ENCODE results near the gene PCDHB3.
"Not testable (repeated sequence)": the region's sequence is repeated elsewhere in the genome, so short reads cannot be mapped to it uniquely, and the experiment has no call there.

PCDHB3 gene

DNA sequence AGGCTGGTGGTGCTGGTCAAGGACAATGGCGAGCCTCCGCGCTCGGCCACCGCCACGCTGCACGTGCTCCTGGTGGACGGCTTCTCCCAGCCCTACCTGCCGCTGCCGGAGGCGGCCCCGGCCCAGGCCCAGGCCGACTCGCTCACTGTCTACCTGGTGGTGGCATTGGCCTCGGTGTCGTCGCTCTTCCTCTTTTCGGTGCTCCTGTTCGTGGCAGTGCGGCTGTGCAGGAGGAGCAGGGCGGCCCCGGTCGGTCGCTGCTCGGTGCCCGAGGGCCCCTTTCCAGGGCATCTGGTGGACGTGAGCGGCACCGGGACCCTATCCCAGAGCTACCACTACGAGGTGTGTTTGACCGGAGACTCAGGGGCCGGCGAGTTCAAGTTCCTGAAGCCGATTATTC lies 37.1 kb downstream of the PCDHB3 start:
- DNase-seq = not testable (repeated sequence)

- no peak for DNase-seq
Measured at GRCh38 chr5:141149812-141150211, 49.5 kb downstream of the PCDHB3 start, which contains the start of gene PCDHB6. Gene PCDHB6 (plus strand): TSS chr5:141150057. CDS start chr5:141150258, 201 bp downstream.

DNA sequence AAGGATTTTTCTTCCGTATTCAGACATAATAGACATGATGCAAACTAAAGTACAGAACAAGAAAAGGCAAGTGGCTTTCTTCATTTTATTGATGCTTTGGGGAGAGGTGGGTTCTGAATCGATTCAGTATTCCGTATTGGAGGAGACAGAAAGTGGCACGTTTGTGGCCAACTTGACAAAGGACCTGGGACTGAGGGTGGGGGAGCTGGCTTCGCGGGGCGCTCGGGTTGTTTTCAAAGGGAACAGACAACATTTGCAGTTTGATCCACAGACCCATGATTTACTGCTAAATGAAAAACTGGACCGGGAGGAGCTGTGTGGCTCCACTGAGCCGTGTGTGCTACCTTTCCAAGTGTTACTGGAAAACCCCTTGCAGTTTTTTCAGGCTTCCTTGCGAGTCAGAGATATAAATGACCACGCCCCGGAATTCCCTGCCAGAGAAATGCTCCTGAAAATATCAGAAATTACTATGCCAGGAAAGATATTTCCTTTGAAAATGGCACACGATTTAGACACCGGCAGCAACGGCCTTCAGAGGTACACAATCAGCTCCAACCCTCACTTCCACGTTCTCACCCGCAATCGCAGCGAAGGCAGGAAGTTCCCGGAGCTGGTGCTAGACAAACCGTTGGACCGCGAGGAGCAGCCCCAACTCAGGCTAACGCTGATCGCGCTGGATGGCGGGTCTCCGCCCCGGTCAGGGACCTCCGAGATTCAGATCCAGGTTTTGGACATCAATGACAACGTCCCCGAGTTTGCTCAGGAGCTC lies 50.1 kb downstream of the PCDHB3 start:
- DNase-seq = no peak

DNA sequence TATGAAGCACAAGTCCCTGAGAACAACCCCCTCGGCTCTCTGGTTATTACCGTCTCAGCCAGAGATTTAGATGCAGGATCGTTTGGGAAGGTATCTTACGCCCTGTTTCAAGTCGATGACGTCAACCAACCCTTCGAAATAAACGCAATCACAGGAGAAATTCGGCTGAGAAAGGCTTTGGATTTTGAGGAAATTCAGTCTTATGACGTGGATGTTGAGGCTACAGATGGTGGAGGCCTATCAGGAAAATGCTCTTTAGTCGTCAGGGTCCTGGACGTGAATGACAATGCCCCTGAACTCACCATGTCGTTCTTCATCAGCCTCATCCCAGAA lies 50.7 kb downstream of the PCDHB3 start:
- DNase-seq = no peak

- DNase-seq = not testable (repeated sequence)
Measured at GRCh38 chr5:141151632-141152031, 51.4 kb downstream of the PCDHB3 start.

- not testable (repeated sequence) for DNase-seq
Measured at GRCh38 chr5:141152096-141152495, 51.8 kb downstream of the PCDHB3 start.
